ENCODE data around the gene FAAP20.

Gene FAAP20

DNA sequence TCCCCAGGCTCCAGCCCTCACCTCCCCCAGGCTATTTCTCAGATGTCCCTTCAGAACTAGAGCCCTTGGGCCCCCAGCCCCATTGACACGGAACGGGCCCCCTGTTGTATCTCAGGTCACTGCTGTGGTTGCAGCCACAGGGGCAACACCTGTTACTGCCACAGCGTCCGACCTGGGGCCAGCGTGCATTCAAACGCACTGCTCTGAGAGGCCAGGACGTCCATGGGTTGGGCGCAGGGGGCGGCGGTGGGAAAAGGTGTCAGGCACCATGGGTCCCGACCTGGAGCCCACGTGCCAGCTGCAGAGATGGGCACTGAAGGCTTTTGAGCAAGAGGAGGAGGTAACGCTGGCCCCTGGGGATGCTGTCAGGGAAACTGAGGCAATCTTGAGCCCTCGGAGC, 13.3 kb downstream of the FAAP20 start:
- TF ChIP-seq, protein P1, sequence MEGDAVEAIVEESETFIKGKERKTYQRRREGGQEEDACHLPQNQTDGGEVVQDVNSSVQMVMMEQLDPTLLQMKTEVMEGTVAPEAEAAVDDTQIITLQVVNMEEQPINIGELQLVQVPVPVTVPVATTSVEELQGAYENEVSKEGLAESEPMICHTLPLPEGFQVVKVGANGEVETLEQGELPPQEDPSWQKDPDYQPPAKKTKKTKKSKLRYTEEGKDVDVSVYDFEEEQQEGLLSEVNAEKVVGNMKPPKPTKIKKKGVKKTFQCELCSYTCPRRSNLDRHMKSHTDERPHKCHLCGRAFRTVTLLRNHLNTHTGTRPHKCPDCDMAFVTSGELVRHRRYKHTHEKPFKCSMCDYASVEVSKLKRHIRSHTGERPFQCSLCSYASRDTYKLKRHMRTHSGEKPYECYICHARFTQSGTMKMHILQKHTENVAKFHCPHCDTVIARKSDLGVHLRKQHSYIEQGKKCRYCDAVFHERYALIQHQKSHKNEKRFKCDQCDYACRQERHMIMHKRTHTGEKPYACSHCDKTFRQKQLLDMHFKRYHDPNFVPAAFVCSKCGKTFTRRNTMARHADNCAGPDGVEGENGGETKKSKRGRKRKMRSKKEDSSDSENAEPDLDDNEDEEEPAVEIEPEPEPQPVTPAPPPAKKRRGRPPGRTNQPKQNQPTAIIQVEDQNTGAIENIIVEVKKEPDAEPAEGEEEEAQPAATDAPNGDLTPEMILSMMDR (IDR thresholded peaks at IDR 0.05; ENCODE audit: low read depth, low read length), result no peak
- no peak for DNase-seq (ENCODE audit: low read depth in 2 of 2)
- H3K4me3 ChIP-seq (replicated peaks in 1 of 2; ENCODE audit: low read depth in 2 of 2, low read length in 2 of 2), result no peak overlapping the region

DNA sequence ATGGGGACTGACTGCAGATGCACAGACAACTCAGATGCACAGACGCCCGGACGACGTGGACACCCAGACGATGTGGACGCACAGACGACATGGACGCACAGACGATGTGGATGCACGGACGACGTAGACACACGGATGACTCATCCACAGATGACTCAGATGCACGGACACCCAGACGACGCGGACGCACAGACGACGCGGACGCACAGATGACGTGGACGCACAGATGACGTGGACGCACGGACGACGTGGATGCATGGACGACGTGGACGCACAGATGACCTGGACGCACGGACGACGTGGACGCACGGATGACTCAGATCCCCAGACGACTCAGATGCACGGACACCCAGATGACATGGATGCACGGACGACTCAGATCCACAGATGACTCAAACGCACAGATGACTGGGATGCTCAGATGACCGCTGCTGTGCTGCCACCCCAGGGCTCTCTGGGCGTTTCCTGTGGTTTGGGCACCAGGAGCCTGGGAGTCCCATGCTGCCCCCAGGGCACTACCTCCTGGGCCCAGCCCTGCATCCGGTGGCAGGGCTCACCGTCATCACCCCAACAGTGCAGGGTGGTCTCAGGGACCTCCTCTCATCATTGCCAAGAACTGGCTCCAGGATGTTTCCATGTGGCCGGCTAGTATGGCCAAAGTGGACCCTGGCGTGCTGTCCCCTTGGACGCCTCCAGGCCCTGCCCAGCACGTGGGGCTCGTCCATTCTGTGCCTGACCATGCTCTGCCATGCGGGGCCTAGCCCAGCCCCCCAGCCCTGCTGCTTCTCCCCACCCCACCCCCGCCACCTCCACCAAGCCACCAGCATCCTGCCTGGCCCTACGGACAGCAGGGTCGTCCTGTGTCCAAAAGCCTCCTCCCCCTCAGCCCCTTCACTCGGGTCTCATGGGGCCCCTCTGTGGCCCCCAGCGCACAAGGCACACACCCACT, 14.0 kb downstream of the FAAP20 start:
- peak in 1 of 2 donors; percentile 21 for DNase-seq (ENCODE audit: low read depth in 2 of 2)
- H3K4me3 ChIP-seq (replicated peaks in 1 of 2; ENCODE audit: low read depth in 2 of 2, low read length in 2 of 2), result no peak overlapping the region
- TF ChIP-seq, protein P1 (IDR thresholded peaks at IDR 0.05; ENCODE audit: low read depth, low read length), result no peak

DNA sequence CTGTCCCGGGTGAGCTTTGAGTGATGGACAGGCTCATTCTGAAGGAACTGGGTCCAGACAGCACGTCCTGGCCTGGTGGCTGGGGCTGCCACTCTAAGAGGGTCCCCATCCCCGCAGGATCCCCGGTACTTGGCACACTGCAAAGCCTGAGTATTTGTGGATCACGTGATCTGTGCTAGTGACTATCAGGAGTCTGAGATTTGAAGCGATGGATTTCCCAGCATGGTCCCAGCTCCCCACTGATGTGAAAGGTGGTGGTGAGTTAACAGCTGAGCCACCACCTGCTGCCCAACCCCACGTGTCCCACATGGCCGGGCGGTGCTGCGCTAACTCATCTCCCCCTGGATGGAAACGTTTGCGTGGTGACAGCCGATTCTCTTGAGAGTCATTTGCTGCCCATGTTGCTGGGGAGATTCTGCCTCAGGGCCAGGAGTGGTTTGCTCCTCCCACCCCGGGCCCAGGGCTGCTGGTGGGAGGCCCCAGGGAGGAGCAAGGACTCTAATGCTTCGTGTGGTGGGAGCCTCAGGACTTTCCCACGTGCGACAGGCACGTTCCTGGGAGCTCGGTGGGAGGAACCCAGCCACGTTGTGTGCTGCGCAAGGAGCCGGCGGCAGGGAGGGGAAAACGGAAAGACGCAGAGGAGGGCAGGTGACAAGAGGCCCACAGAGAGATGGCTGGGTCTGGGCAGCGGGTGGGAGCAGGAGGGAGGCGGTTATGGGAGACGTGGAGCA, 15.1 kb downstream of the FAAP20 start:
- DNase-seq (ENCODE audit: low read depth in 2 of 2), result no peak
- TF ChIP-seq, protein P1 (IDR thresholded peaks at IDR 0.05; ENCODE audit: low read depth, low read length), result no peak
- no peak overlapping the region for H3K4me3 ChIP-seq (replicated peaks in 1 of 2; ENCODE audit: low read depth in 2 of 2, low read length in 2 of 2)

DNA sequence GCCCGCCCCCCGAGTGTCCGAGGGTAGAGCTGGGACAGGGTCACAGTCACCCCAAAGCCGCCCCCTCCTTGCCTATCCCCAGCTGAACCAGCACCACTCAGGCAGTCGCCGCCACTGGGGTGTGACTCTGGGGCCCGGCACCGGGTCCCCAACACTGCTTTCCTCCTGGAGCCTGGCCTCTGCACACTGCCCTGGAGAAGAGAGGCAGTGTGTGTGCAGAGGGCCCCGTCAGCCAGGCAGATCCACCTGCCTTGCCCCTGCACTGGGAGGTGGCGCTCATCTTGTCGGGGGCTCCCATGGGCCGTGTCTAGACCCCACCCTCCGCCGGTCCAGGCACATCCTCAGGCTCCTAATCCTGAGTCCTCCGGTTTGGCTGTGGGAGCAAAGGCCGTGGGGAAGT, 15.7 kb downstream of the FAAP20 start:
- no peak overlapping the region for H3K4me3 ChIP-seq (replicated peaks in 1 of 2; ENCODE audit: low read depth in 2 of 2, low read length in 2 of 2)
- DNase-seq (ENCODE audit: low read depth in 2 of 2), result no peak
- TF ChIP-seq, protein P1 (IDR thresholded peaks at IDR 0.05; ENCODE audit: low read depth, low read length), result no peak

DNA sequence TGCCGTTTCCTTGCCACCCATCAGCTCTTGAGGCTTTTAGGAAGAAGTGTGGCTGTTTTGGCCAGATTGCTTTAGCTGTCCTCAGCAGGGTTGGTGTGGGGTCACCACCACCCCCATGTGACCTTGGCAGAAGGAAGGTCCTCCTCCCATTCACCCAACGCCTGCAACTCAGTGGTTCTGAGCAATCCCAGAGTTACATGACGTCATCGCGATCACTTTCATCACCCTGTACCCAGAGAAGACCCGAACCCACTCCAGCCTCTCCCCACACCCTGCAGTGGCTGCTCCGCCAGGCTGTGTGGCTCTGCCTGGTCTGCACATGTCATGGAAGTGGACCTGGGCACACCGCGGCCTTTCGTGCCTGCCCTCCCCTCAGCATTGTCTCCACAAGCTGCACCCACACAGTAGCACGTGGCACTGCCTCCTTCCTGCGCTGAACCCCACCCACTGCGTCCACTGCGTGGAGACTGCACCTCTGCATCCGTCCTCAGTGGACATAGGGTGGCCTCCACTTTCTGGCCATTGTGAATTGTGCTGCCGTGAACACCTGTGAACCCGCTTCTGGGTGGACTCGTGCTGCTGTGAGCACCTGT, 16.5 kb downstream of the FAAP20 start:
- DNase-seq (ENCODE audit: low read depth in 2 of 2), result no peak
- H3K4me3 ChIP-seq (replicated peaks in 1 of 2; ENCODE audit: low read depth in 2 of 2, low read length in 2 of 2), result no peak overlapping the region
- TF ChIP-seq, protein P1 (IDR thresholded peaks at IDR 0.05; ENCODE audit: low read depth, low read length), result no peak

DNA sequence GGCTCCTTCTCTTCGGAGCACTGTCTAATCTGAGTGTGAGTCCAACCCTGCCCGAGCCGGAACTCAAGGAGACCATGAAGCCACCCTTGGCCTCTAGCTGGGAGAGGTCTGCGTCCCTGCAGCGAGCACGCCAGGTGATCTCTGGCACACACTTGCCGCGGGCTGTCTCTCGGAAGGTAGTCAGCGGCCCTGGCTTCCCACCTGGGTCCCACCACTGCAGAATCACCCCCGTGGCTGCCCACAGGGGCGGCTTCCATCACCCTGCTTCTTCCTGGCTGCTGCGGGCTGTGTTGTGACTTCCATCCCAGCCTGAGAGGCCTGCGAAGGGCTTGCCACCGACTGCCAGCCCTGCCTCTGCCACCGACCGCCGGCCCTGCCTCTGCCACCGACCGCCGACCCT, 17.0 kb downstream of the FAAP20 start:
- DNase-seq (ENCODE audit: low read depth in 2 of 2), result no peak
- TF ChIP-seq, protein P1 (IDR thresholded peaks at IDR 0.05; ENCODE audit: low read depth, low read length), result no peak

More for the DNA sequence above, 17.0 kb downstream of the FAAP20 start:
- H3K4me3 ChIP-seq (replicated peaks in 1 of 2; ENCODE audit: low read depth in 2 of 2, low read length in 2 of 2), result no peak overlapping the region
